GM19328 (cell line): ENCODE data around the gene TMEM205.

Experiments used
- ATAC-seq: cut with Tn5 transposase; IDR thresholded peaks from one replicate; pipeline ENCODE4 v1.9.1; 2021; ENCODE audit warnings: mild to moderate bottlenecking, moderate library complexity; ENCODE audit not compliant: unreplicated experiment

The TMEM205 gene

DNA sequence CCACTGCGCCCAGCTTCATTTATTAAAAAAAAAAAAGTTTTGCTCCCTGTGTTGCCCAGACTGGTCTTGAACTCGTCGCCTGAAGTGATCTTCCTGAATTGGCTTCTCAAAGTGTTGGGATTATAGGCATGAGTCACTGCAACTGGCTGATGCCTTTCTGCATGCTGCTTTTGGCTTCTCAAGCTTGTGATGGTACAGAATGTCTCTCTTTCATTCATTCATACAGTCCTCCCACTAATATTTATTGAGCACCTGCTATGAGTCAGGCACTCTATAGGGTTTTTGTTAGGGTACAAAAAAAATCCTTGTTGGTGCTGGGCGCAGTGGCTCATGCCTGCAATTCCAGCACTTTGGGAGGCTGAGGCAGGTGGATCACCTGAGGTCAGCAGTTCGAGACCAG, 41.1 kb downstream of the TMEM205 start:
- ATAC-seq: no peak

DNA sequence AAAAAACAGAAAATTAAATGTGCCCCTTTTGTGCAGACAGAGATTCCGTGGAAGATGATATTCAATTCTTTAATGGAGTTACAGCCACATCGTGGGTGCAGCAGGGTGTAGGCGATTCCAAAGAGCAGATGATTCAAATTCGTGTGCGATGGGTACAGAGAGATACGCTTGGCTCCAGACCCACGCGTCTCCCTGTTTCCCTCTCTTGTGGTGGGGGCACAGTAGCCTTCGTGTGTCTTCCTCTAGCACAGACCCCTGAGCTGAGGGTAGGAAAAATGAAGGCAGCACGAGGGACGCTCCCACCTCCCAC, 45.3 kb downstream of the TMEM205 start:
- ATAC-seq: no peak

DNA sequence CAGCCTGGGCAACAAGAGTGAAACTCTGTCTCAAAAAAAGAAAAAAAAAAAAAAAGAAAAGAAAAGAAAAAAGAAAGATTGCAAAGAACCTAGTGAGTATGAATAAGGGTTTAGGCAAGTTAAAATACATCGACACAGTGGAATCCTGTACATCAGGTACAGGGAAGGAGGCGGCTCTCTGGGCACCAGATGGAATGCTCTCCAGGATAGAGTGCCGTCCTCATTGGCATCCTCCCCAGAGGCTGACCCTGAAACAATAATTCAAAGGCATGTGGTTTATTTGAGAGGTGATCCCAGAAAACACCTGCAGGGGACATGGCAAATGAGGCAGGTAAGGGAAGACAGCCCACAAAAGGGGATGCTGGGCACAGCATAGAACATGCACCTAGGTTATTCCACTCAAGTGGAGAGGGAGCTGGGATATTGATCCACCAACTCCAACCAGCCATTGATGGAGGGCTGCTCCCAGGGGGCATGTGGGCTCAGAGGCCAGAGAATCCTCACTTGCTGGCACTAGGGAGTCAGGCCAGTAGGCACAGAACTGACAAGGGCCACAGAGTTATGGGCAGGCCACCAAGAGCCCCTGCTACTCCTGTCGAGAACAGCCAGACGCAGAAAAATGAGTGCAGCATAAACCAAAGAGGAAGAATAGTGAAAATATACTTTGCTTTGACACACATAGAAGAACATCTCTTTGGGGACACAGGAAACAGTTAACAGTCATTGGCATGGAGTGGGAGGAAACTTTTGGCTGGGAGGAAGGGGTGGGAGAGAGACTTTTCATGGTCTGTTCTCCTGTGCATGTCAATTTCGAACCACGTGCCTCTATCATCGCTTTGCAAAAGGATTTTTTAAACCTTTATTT, 45.9 kb downstream of the TMEM205 start:
- ATAC-seq: no peak

DNA sequence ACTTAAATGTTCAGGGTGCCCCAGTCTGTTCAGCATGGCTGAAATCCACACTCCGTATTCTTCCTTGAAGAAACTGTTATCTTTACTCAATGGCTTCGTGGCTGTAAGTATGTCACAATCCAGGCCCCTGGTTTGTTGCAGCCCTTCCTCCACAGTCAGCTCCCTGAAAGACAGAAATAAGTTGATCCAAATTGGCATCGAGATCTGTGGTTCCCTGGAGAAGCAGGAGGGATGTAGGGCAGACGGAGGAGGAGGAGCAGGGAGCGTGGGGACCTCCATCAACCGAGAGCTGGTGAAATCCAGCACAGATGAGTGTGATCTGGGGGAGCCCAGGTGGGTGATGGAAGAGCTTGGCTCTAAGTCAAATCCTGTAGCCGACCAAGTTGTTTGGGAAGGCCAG, 49.8 kb downstream of the TMEM205 start:
- no peak for ATAC-seq

DNA sequence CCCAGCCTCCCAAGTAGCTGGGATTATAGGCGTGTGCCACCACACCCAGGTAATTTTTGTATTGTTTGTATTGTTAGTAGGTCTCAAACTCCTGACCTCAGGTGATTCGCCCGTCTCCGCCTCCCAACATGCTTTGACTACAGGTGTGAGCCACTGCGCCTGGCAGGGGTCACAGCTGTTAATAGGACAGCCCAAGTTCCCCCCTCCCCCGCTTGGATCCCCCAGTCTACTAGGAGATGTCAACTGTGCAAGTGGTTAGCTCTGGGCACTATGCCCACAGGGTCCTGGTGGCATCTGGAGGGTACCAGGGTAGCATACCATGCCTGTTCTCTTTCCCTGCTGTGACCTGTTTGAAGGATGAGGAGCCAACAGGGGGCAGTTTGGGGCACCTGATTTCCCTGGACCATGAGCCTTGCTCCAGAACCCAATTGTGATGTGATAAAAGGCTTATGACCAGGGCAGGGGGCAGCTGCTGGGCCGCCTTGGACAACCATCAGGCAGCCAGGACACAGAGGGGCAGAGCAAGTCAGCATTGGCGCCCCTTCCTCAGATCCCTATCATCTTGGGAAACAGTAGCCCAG, 50.3 kb downstream of the TMEM205 start, which contains the start of gene TSPAN16:
Gene TSPAN16, plus strand, starts transcription at position 496 of the 581 bp plus-strand sequence. CDS start 138 bp downstream, outside the sequence.
- no peak for ATAC-seq

DNA sequence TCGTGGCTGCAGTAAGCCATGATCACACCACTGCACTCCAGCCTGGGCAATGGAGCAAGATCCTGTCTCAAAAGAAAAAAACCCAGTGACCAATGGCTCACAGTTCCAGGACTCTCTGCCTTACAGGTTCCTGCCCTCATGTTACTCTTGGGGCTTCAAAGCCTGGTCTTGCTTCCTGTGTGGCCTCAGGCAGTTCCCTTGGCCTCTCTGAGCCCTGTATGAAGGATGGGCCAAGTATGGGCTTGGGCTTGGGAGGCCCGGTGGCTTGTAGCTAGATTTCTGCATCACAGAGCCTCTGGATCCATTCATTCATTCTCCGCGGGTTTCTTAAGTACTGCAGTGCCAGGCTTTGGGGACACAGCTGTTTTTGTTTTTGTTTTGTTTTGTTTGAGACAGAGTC, 50.9 kb downstream of the TMEM205 start:
- ATAC-seq: no peak

DNA sequence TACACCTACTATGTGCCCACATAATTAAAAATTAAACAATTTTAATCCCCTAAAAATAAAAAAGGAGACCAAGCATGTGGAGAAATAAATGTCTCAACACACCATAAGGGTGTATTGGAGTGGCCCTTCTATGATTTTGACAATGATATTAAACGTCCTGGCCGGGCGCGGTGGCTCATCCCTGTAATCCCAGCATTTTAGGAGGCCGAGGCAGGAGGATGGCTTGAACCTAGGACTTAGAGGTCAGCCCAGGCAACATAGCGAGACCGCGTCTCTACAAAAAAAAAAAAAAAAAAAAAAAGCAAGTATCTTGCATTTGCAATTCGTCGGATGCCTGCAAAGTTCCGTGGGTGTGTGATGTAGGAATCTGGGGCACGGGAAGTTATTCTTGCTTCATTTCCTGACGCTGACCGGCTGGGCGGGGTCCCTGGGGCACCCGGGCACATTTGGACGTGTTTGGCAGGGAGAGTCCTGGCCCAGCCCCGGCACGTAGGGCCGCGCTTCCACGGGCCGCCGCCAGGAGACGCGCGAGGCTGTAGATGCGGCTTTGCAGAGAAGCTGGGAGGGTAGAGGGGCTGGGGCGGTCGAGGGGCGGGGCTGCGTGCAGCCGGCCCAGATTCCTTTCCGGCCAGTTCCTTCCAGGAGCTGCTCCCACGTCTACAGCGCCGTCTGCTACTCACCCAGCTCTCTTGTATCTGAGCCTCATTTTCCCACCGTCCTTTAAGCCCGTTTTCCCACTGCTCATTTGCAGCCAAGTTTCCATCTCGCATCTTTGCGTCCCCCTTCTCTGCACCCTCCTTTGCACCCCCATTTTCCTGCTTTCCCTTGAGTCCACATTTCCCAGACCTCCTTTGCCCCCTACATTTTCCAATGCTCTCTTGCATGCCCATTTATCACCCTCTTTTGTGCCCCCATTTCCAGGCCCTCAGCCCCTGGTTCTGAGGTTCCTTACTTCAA, 52.4 kb downstream of the TMEM205 start:
- ATAC-seq: no peak
